Naive thymus-derived CD8-positive, alpha-beta T cell (primary cell): ENCODE measurements around the gene YIF1A. TPM values are rescaled to one million over a fixed set of nuclear protein-coding genes. Genes with fewer than 3 reads are reported as not detected.

ENCODE experiments used
- ATAC-seq, 2 donors: fragments of 150-1000 bp; cut with Tn5 transposase in 1 of 2; sonication (Bioruptor Pico), chemical (Tn5 transposase) in 1 of 2; 1 replicate in 1 of 2; 2 replicates in 1 of 2; pipeline ENCODE4 v1.10.0; 2021; ENCODE audit warnings: mild to moderate bottlenecking in 2 of 2, moderate library complexity in 2 of 2
- POLR2A ChIA-PET: fragments of 350-600 bp; sonication (Branson Sonifier 250); formaldehyde crosslinking; loops from one replicate; lab custom pipeline; 2021; ENCODE audit warnings: antibody characterized with exemption; lab: Charles Lee
- DNase-seq, 10 donors: peaks; one replicate each; pipeline versions ENCODE4 v3.0.0 to v3.0.0-alpha.2; 2020 to 2022
- H3K27ac Mint-ChIP-seq, 10 donors: one replicate each; pipeline ENCODE4 v1.8.0; 2020 to 2022; ENCODE audit warnings: mild to moderate bottlenecking in 10 of 10, mixed read lengths in 10 of 10, moderate library complexity in 4 of 10, inconsistent platforms in 1 of 10
- H3K27me3 Mint-ChIP-seq, 5 donors: one replicate each; pipeline ENCODE4 v1.8.0; 2021 to 2022; ENCODE audit warnings: mixed read lengths in 5 of 5
- H3K36me3 Mint-ChIP-seq, 3 donors: one replicate each; pipeline ENCODE4 v1.8.0; 2020 to 2022; ENCODE audit warnings: mixed read lengths in 3 of 3, mild to moderate bottlenecking in 2 of 3, inconsistent platforms in 1 of 3
- H3K4me1 Mint-ChIP-seq, 4 donors: one replicate each; pipeline ENCODE4 v1.8.0; 2021 to 2022; ENCODE audit warnings: mixed read lengths in 4 of 4
- H3K4me3 Mint-ChIP-seq, 10 donors: one replicate each; pipeline ENCODE4 v1.8.0; 2020 to 2022; ENCODE audit warnings: mild to moderate bottlenecking in 10 of 10, mixed read lengths in 10 of 10, moderate library complexity in 6 of 10, inconsistent platforms in 1 of 10
- H3K9me3 Mint-ChIP-seq, 9 donors: one replicate each; pipeline ENCODE4 v1.8.0; 2020 to 2022; ENCODE audit warnings: mixed read lengths in 9 of 9, mild to moderate bottlenecking in 3 of 9, inconsistent platforms in 1 of 9, moderate library complexity in 1 of 9
- polyA plus RNA-seq, 3 donors: library from polyadenylated mRNA; unstranded; fragments of 300-500 nt; fragmentation: Illumina TruSeq; gene quantifications; one replicate each; pipeline ENCODE4 v1.2.3, GENCODE V29; 2021
- total RNA-seq, 8 experiments: library from RNA in 2 of 8; stranded (reverse) in 2 of 8; gene quantifications; one replicate each; pipeline ENCODE4 v1.2.3 and lab custom pipeline; 2021 to 2026

The YIF1A gene
- total and polyA plus RNA-seq, 5 experiments from 2014 or later: 26.9 to 59.9 (median 49.1) TPM

GRCh38 chr11:66291303-66291705 is 2.4 kb upstream of the YIF1A start:
- H3K27me3 Mint-ChIP-seq: peaks cover 2 to 23% (median 13%) of the 10 kb centered on the region in 5 donors
- POLR2A ChIA-PET: interaction anchor here (0.6 to 1.3 kb wide), 4 partner anchors 9 to 302 kb away, joined by 3 to 6 read pairs (median 4); no protein-coding TSS in a partner anchor

GRCh38 chr11:66290330-66290621 is 1.3 kb upstream of the YIF1A start:
- POLR2A ChIA-PET: interaction anchor here (0.6 to 2.1 kb wide), 4 partner anchors 11 to 81 kb away, joined by 4 to 16 read pairs (median 6); partner anchors contain the start of gene CD248
- no peak for ATAC-seq
- peaks cover 2 to 23% (median 13%) of the 10 kb centered on the region in 5 donors for H3K27me3 Mint-ChIP-seq
- H3K27ac Mint-ChIP-seq: peak overlapping the region in 6 of 10 donors; percentile 44 to 97 (median 94)
- H3K4me1 Mint-ChIP-seq: peaks cover 19 to 49% (median 44%) of the 10 kb centered on the region in 4 donors
- peaks cover 0 to 5% (median 0%) of the 10 kb centered on the region in 3 donors for H3K36me3 Mint-ChIP-seq
- DNase-seq: no peak
- H3K4me3 Mint-ChIP-seq: peak overlapping the region; percentile 84 to 96 (median 92)
- no peaks in the 10 kb centered on the region for H3K9me3 Mint-ChIP-seq

More at GRCh38 chr11:66291303-66291705, 2.4 kb upstream of the YIF1A start:
- peaks cover 19 to 45% (median 42%) of the 10 kb centered on the region in 4 donors for H3K4me1 Mint-ChIP-seq
- H3K4me3 Mint-ChIP-seq: peak overlapping the region in 8 of 10 donors; percentile 22 to 95 (median 88)
- no peaks in the 10 kb centered on the region for H3K9me3 Mint-ChIP-seq
- DNase-seq: no peak
- H3K27ac Mint-ChIP-seq: peak overlapping the region in 1 of 10 donors; percentile 59
- H3K36me3 Mint-ChIP-seq: peaks cover 0 to 3% (median 0%) of the 10 kb centered on the region in 3 donors
- no peak for ATAC-seq

- H3K9me3 Mint-ChIP-seq: no peaks in the 10 kb centered on the region
- H3K4me1 Mint-ChIP-seq: peaks cover 19 to 51% (median 44%) of the 10 kb centered on the region in 4 donors
- ATAC-seq (peak; percentile 56 to 61), DNase-seq (peak in 5 of 10 donors; percentile 59 to 90 (median 75))
- H3K27ac Mint-ChIP-seq: peak overlapping the region; percentile 88 to 97 (median 94)
- H3K27me3 Mint-ChIP-seq: peaks cover 2 to 23% (median 13%) of the 10 kb centered on the region in 5 donors
- peaks cover 0 to 5% (median 0%) of the 10 kb centered on the region in 3 donors for H3K36me3 Mint-ChIP-seq
- H3K4me3 Mint-ChIP-seq: peak overlapping the region; percentile 84 to 96 (median 92)
- POLR2A ChIA-PET: interaction anchor here (0.5 to 2.2 kb wide), 22 partner anchors 8 to 781 kb away, joined by 3 to 27 read pairs (median 5); partner anchors contain the start of genes BRMS1, CD248, MAP3K11 and RAB1B
These were observed 796 bp upstream of the YIF1A start for GRCh38 chr11:66289548-66290329.

- Mint-ChIP-seq H3K27me3 (peaks cover 2 to 14% (median 10%) of the 10 kb centered on the region in 5 donors), H3K9me3 (no peaks in the 10 kb centered on the region), H3K4me1 (peaks cover 19 to 54% (median 46%) of the 10 kb centered on the region in 4 donors), H3K4me3 (peak overlapping the region; percentile 84 to 96 (median 92)), H3K36me3 (peaks cover 0 to 5% (median 0%) of the 10 kb centered on the region in 3 donors), H3K27ac (peak overlapping the region; percentile 68 to 95 (median 87))
- DNase-seq (no peak), ATAC-seq (no peak)
- POLR2A ChIA-PET: interaction anchor here (0.5 to 11.2 kb wide), 12 partner anchors 9 to 401 kb away, joined by 3 to 102 read pairs (median 6); partner anchors contain the start of genes BRMS1, CD248 and RAB1B
These were observed 863 bp downstream of the YIF1A start for GRCh38 chr11:66287889-66288670.

- no peak for ATAC-seq
- POLR2A ChIA-PET: interaction anchor here (0.5 to 11.2 kb wide), 6 partner anchors 8 to 357 kb away, joined by 3 to 102 read pairs (median 4); partner anchors contain the start of genes CD248 and RAB1B
- Mint-ChIP-seq H3K4me1 (peaks cover 16 to 56% (median 46%) of the 10 kb centered on the region in 4 donors), H3K4me3 (peak overlapping the region; percentile 56 to 93 (median 81)), H3K9me3 (no peaks in the 10 kb centered on the region), H3K27ac (peak overlapping the region in 6 of 10 donors; percentile 43 to 93 (median 68)), H3K36me3 (peaks cover 0 to 5% (median 0%) of the 10 kb centered on the region in 3 donors), H3K27me3 (peaks cover 0 to 8% (median 3%) of the 10 kb centered on the region in 5 donors)
- DNase-seq: no peak
These were observed 1.6 kb downstream of the YIF1A start for GRCh38 chr11:66287211-66287888.

GRCh38 chr11:66286699-66287098 is 2.2 kb downstream of the YIF1A start:
- POLR2A ChIA-PET: interaction anchor here (1.3 to 11.2 kb wide), 3 partner anchors 19 to 30 kb away, joined by 3 to 102 read pairs (median 4); partner anchors contain the start of genes CD248 and RAB1B
- H3K9me3 Mint-ChIP-seq: no peaks in the 10 kb centered on the region
- peaks cover 0 to 5% (median 0%) of the 10 kb centered on the region in 3 donors for H3K36me3 Mint-ChIP-seq
- peaks cover 0 to 8% (median 0%) of the 10 kb centered on the region in 5 donors for H3K27me3 Mint-ChIP-seq
- peak overlapping the region in 7 of 10 donors; percentile 12 to 91 (median 68) for H3K4me3 Mint-ChIP-seq
- no peak for DNase-seq
- no peak for ATAC-seq
- peak overlapping the region in 5 of 10 donors; percentile 2 to 88 (median 66) for H3K27ac Mint-ChIP-seq
- H3K4me1 Mint-ChIP-seq: peaks cover 18 to 61% (median 51%) of the 10 kb centered on the region in 4 donors

GRCh38 chr11:66285250-66285947 is 3.5 kb downstream of the YIF1A start:
- Mint-ChIP-seq H3K27ac (peak overlapping the region in 4 of 10 donors; percentile 24 to 86 (median 56)), H3K27me3 (peaks cover 0 to 6% (median 0%) of the 10 kb centered on the region in 5 donors), H3K4me3 (peak overlapping the region in 1 of 10 donors; percentile 30), H3K36me3 (peaks cover 0 to 5% (median 0%) of the 10 kb centered on the region in 3 donors), H3K4me1 (peaks cover 16 to 62% (median 52%) of the 10 kb centered on the region in 4 donors), H3K9me3 (no peaks in the 10 kb centered on the region)
- ATAC-seq: no peak
- DNase-seq: no peak
- POLR2A ChIA-PET: interaction anchor here (0.5 to 11.2 kb wide), 5 partner anchors 17 to 49 kb away, joined by 3 to 102 read pairs (median 4); partner anchors contain the start of gene RAB1B

- H3K36me3 Mint-ChIP-seq: peaks cover 0 to 5% (median 0%) of the 10 kb centered on the region in 3 donors
- H3K4me1 Mint-ChIP-seq: peaks cover 10 to 56% (median 46%) of the 10 kb centered on the region in 4 donors
- POLR2A ChIA-PET: interaction anchor here (0.5 to 11.2 kb wide), 5 partner anchors 17 to 60 kb away, joined by 3 to 102 read pairs (median 4); partner anchors contain the start of genes BRMS1 and RAB1B
- ATAC-seq (no peak), DNase-seq (no peak)
- no peaks in the 10 kb centered on the region for H3K9me3 Mint-ChIP-seq
- H3K27me3 Mint-ChIP-seq: peaks cover 0 to 6% (median 0%) of the 10 kb centered on the region in 5 donors
- H3K4me3 Mint-ChIP-seq: peak overlapping the region in 1 of 10 donors; percentile 24
- H3K27ac Mint-ChIP-seq: peak overlapping the region in 2 of 10 donors; percentile 22 to 33
These were observed 4.3 kb downstream of the YIF1A start for GRCh38 chr11:66284526-66285078.

GRCh38 chr11:66283461-66284105 is 5.4 kb downstream of the YIF1A start:
- no peaks in the 10 kb centered on the region for H3K9me3 Mint-ChIP-seq
- no peak for ATAC-seq
- H3K4me3 Mint-ChIP-seq: peak overlapping the region in 2 of 10 donors; percentile 35 to 74
- peaks cover 0 to 5% (median 0%) of the 10 kb centered on the region in 3 donors for H3K36me3 Mint-ChIP-seq
- POLR2A ChIA-PET: interaction anchor here (0.5 to 11.2 kb wide), 7 partner anchors 16 to 64 kb away, joined by 3 to 102 read pairs (median 4); partner anchors contain the start of genes B4GAT1, BRMS1, CD248 and RAB1B
- H3K4me1 Mint-ChIP-seq: peaks cover 9 to 58% (median 48%) of the 10 kb centered on the region in 4 donors
- H3K27ac Mint-ChIP-seq: peak overlapping the region in 6 of 10 donors; percentile 20 to 97 (median 92)
- peaks cover 0 to 3% (median 0%) of the 10 kb centered on the region in 5 donors for H3K27me3 Mint-ChIP-seq
- DNase-seq: no peak
